OCI-LY1 (cell line): ENCODE results near the gene CAPRIN2.

Experiments
- H2AFZ ChIP-seq: fragments of 200-600 bp; sonication (generic), shearing (Covaris generic); 2 replicates; pipeline ENCODE4 v1.6.0; 2014; ENCODE audit warnings: antibody characterized with exemption, mild to moderate bottlenecking, low read length
- H3F3A ChIP-seq: fragments of 200-600 bp; sonication (generic), shearing (Covaris generic); 2 replicates; pipeline ENCODE4 v1.6.0; 2014; ENCODE audit warnings: mild to moderate bottlenecking, antibody characterized with exemption, low read length, moderate library complexity; ENCODE audit not compliant: insufficient read depth
- H3K27ac ChIP-seq: fragments of 200-600 bp; sonication (generic); 2 replicates; pipeline ENCODE4 v1.5.1; 2014; ENCODE audit warnings: low read length, mixed run types, mild to moderate bottlenecking, low read depth; ENCODE audit not compliant: poor library complexity, severe bottlenecking
- H3K27me3 ChIP-seq: fragments of 200-600 bp; sonication (generic); 2 replicates; pipeline ENCODE4 v1.6.0; 2014; ENCODE audit warnings: antibody characterized with exemption, mild to moderate bottlenecking, low read length, moderate library complexity; ENCODE audit not compliant: insufficient read depth
- H3K36me3 ChIP-seq: fragments of 200-600 bp; sonication (generic); 2 replicates; pipeline ENCODE4 v1.6.1; 2014; ENCODE audit warnings: mild to moderate bottlenecking, antibody characterized with exemption, low read length, moderate library complexity, mixed read lengths; ENCODE audit not compliant: insufficient read depth
- H3K4me1 ChIP-seq: fragments of 200-600 bp; sonication (generic); 2 replicates; pipeline ENCODE4 v1.5.1; 2014; ENCODE audit warnings: mild to moderate bottlenecking, low read length, moderate library complexity; ENCODE audit not compliant: insufficient read depth, severe bottlenecking
- H3K4me2 ChIP-seq: fragments of 200-600 bp; sonication (generic), shearing (Covaris generic); 2 replicates; pipeline ENCODE4 v1.6.1; 2014; ENCODE audit warnings: low read length
- H3K4me3 ChIP-seq: fragments of 200-600 bp; sonication (generic); 2 replicates; pipeline ENCODE4 v1.5.1; 2014; ENCODE audit warnings: low read length, low read depth, mild to moderate bottlenecking, mixed read lengths; ENCODE audit not compliant: poor library complexity, severe bottlenecking
- H3K79me2 ChIP-seq: fragments of 200-600 bp; shearing (Covaris generic); 2 replicates; pipeline ENCODE4 v1.6.1; 2016; ENCODE audit warnings: mixed run types, low read length, mixed read lengths; ENCODE audit not compliant: insufficient read depth
- H3K9ac ChIP-seq: fragments of 200-600 bp; sonication (generic), shearing (Covaris generic); 2 replicates; pipeline ENCODE4 v1.6.1; 2014; ENCODE audit warnings: mild to moderate bottlenecking, low read length, mixed read lengths
- H3K9me2 ChIP-seq: fragments of 200-600 bp; sonication (generic), shearing (Covaris generic); 2 replicates; pipeline ENCODE4 v1.6.1; 2014; ENCODE audit warnings: low read depth, mild to moderate bottlenecking, low read length, mixed read lengths
- H3K9me3 ChIP-seq: fragments of 200-600 bp; shearing (Covaris generic); 2 replicates; pipeline ENCODE4 v1.6.1; 2014; ENCODE audit warnings: low read length, mixed read lengths
- H4K20me1 ChIP-seq: fragments of 200-600 bp; sonication (generic), shearing (Covaris generic); 2 replicates; pipeline ENCODE4 v1.6.0; 2016; ENCODE audit warnings: mild to moderate bottlenecking, low read length; ENCODE audit not compliant: insufficient read depth
- EZH2 ChIP-seq: fragments of 200-600 bp; sonication (generic), shearing (Covaris generic); IDR thresholded peaks from 2 replicates; pipeline ENCODE4 v1.8.0; 2017; ENCODE audit warnings: borderline replicate concordance, mixed run types, mild to moderate bottlenecking, antibody characterized with exemption, low read length, moderate library complexity, mixed read lengths
- TF ChIP-seq, protein P1 (sequence below): fragments of 200-600 bp; sonication (generic), shearing (Covaris generic); IDR thresholded peaks from 2 replicates; pipeline ENCODE4 v1.5.1; 2017; ENCODE audit warnings: mild to moderate bottlenecking, antibody characterized with exemption, low read length, moderate library complexity, mixed read lengths

The CAPRIN2 gene, protein sequence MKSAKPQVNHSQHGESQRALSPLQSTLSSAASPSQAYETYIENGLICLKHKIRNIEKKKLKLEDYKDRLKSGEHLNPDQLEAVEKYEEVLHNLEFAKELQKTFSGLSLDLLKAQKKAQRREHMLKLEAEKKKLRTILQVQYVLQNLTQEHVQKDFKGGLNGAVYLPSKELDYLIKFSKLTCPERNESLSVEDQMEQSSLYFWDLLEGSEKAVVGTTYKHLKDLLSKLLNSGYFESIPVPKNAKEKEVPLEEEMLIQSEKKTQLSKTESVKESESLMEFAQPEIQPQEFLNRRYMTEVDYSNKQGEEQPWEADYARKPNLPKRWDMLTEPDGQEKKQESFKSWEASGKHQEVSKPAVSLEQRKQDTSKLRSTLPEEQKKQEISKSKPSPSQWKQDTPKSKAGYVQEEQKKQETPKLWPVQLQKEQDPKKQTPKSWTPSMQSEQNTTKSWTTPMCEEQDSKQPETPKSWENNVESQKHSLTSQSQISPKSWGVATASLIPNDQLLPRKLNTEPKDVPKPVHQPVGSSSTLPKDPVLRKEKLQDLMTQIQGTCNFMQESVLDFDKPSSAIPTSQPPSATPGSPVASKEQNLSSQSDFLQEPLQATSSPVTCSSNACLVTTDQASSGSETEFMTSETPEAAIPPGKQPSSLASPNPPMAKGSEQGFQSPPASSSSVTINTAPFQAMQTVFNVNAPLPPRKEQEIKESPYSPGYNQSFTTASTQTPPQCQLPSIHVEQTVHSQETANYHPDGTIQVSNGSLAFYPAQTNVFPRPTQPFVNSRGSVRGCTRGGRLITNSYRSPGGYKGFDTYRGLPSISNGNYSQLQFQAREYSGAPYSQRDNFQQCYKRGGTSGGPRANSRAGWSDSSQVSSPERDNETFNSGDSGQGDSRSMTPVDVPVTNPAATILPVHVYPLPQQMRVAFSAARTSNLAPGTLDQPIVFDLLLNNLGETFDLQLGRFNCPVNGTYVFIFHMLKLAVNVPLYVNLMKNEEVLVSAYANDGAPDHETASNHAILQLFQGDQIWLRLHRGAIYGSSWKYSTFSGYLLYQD

DNA sequence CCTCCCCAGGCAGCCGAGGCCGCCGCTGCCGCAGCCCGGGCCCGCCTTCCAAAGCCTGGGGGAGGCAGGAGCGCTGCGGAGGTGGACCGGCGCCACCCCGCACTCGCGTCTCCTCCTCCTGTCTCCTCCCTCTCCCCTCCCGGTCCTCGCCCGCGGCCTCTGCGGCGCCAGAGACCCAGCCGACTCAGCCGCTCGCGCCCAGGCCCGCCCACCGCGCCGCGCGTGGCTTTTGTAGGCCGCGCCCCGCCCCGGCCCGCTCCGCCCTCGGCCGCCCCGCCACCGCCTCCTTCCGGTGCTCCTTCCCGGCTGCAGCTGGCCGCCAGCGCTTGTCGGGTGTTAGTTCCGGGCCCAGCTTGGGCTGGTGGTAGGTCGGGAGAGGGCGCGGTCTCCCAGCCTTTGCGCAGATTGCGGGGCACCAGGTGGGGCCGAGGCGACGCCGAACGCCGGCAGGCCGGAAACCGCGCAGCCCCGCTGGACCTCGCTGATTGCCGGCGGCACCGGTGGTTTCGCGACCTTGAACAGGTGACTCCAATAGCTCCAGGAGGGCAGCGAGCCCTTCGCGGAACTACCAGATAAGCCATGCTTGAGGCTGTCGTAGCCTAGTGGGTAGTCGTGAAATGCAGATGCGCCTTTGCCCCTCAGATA, at the start of gene CAPRIN2:
Gene CAPRIN2 (minus strand): TSS at position 202 of the 645 bp plus-strand sequence. CDS start 1,431 bp downstream, outside the sequence.
- H4K20me1 ChIP-seq: no peaks in the 10 kb centered on the region
- peak within 1 kb of the TSS; percentile 78 for H3K9ac ChIP-seq
- peak within 1 kb of the TSS; percentile 85 for H3K4me3 ChIP-seq
- H3K4me2 ChIP-seq: peak within 1 kb of the TSS; percentile 95
- peak within 1 kb of the TSS; percentile 97 for H2AFZ ChIP-seq
- no peaks in the 10 kb centered on the region for H3K27me3 ChIP-seq
- no peaks in the 10 kb centered on the region for H3F3A ChIP-seq
- peaks cover 28% of the 10 kb centered on the region for H3K4me1 ChIP-seq
- no peaks in the 10 kb centered on the region for H3K79me2 ChIP-seq
- H3K27ac ChIP-seq: peak within 1 kb of the TSS; percentile 16
- no peaks in the 10 kb centered on the region for H3K9me3 ChIP-seq
- H3K9me2 ChIP-seq: no peaks in the 10 kb centered on the region
- no peaks in the 10 kb centered on the region for H3K36me3 ChIP-seq
- TF ChIP-seq, protein P1, sequence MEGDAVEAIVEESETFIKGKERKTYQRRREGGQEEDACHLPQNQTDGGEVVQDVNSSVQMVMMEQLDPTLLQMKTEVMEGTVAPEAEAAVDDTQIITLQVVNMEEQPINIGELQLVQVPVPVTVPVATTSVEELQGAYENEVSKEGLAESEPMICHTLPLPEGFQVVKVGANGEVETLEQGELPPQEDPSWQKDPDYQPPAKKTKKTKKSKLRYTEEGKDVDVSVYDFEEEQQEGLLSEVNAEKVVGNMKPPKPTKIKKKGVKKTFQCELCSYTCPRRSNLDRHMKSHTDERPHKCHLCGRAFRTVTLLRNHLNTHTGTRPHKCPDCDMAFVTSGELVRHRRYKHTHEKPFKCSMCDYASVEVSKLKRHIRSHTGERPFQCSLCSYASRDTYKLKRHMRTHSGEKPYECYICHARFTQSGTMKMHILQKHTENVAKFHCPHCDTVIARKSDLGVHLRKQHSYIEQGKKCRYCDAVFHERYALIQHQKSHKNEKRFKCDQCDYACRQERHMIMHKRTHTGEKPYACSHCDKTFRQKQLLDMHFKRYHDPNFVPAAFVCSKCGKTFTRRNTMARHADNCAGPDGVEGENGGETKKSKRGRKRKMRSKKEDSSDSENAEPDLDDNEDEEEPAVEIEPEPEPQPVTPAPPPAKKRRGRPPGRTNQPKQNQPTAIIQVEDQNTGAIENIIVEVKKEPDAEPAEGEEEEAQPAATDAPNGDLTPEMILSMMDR: no peak; the same call in 1 of the 2 replicates
- TF ChIP-seq EZH2: no peak

DNA sequence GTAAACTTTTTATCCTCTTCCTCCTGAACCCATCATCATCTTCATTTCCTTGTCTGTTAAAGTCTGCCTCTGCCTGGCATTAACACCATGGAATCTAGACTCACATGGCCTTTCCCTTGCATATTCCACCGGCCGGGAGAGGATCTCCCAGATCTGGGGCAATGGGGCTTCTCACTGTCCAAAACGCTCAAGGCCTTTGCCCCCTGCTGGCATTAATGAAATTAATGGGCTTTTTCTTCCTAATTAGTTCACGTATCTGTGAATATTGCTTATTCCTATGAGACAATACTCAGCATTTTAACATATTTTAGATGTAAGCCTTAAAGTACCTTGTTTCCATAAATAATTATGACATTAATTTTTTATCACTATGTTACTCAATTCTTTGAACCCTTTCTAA, 42.9 kb upstream of the CAPRIN2 start:
- Histone ChIP-seq H3K4me2 (no peak overlapping the region), H3K27ac (no peak overlapping the region), H3K9me2 (no peaks in the 10 kb centered on the region), H3K36me3 (no peaks in the 10 kb centered on the region), H3K27me3 (peaks cover 5% of the 10 kb centered on the region; the same call in 1 of the 2 replicates), H3K4me1 (no peaks in the 10 kb centered on the region), H4K20me1 (no peaks in the 10 kb centered on the region), H3K9ac (no peak overlapping the region), H2AFZ (no peak overlapping the region), H3K9me3 (no peaks in the 10 kb centered on the region), H3K79me2 (no peaks in the 10 kb centered on the region), H3F3A (no peaks in the 10 kb centered on the region), H3K4me3 (no peak overlapping the region)
- no peak for TF ChIP-seq EZH2
- TF ChIP-seq, protein P1: no peak

DNA sequence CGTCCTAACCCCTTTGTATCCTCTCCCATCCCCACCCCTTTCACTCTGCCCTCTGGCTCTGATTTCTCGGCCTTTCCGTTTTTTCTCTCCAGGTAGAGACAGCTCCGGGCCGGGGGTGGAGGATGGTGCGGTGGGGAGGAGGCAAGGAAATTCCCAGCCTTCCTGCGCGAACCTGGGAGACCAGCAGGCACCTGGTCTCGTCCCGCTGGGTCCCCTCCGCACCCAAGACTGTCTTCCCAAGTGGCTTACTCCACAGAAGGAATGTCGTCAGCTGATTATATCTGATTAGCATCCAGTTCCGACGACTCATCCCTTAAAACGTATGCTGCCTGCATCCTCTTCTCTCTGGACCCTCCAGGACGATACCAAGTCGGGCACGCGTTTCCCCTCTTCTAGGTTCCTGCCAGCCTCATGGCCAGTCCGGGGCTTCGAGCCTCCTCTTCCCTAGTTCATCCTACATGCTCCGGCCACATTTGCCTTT, 42.2 kb upstream of the CAPRIN2 start:
- H3K4me3 ChIP-seq: no peak overlapping the region
- H4K20me1 ChIP-seq: no peaks in the 10 kb centered on the region
- no peak for TF ChIP-seq EZH2
- TF ChIP-seq, protein P1: no peak
- H3K27ac ChIP-seq: no peak overlapping the region
- H3K4me2 ChIP-seq: no peak overlapping the region
- no peak overlapping the region for H2AFZ ChIP-seq
- no peaks in the 10 kb centered on the region for H3K4me1 ChIP-seq
- H3F3A ChIP-seq: no peaks in the 10 kb centered on the region
- H3K9ac ChIP-seq: no peak overlapping the region
- no peaks in the 10 kb centered on the region for H3K9me2 ChIP-seq
- no peaks in the 10 kb centered on the region for H3K79me2 ChIP-seq
- H3K36me3 ChIP-seq: no peaks in the 10 kb centered on the region
- no peaks in the 10 kb centered on the region for H3K9me3 ChIP-seq
- H3K27me3 ChIP-seq: peaks cover 5% of the 10 kb centered on the region; the same call in 1 of the 2 replicates
